ENCODE measurements around the gene FOXP2.
"Not testable (repeated sequence)": the region's sequence is repeated elsewhere in the genome, so short reads cannot be mapped to it uniquely, and the experiment has no call there.

The FOXP2 gene

GRCh38 chr7:114606100-114606499 is 191.5 kb downstream of the FOXP2 start:
- DNase-seq = no peak

GRCh38 chr7:114608822-114609221 is 194.2 kb downstream of the FOXP2 start:
- not testable (repeated sequence) for DNase-seq

GRCh38 chr7:114620208-114620607 is 205.6 kb downstream of the FOXP2 start:
- DNase-seq = no peak

- no peak for DNase-seq
Observed at GRCh38 chr7:114622221-114622620, 207.6 kb downstream of the FOXP2 start.

- DNase-seq = no peak
Observed at GRCh38 chr7:114623146-114623545, 208.5 kb downstream of the FOXP2 start.

GRCh38 chr7:114627231-114627630 is 212.6 kb downstream of the FOXP2 start:
- DNase-seq = peak; percentile 2

- no peak for DNase-seq
Observed at GRCh38 chr7:114628362-114628761, 213.7 kb downstream of the FOXP2 start.

GRCh38 chr7:114629762-114630161 is 215.1 kb downstream of the FOXP2 start:
- no peak for DNase-seq

GRCh38 chr7:114630201-114630990 is 215.8 kb downstream of the FOXP2 start:
- DNase-seq = no peak

GRCh38 chr7:114631249-114631822 is 216.7 kb downstream of the FOXP2 start:
- DNase-seq = no peak

- DNase-seq = no peak
Observed at GRCh38 chr7:114639451-114639850, 224.8 kb downstream of the FOXP2 start.

GRCh38 chr7:114644455-114644854 is 229.8 kb downstream of the FOXP2 start:
- no peak for DNase-seq

- DNase-seq = no peak
Observed at GRCh38 chr7:114645451-114645850, 230.8 kb downstream of the FOXP2 start.

GRCh38 chr7:114647518-114647917 is 232.9 kb downstream of the FOXP2 start:
- DNase-seq = no peak

GRCh38 chr7:114648117-114648516 is 233.5 kb downstream of the FOXP2 start:
- no peak for DNase-seq

- DNase-seq = no peak
Observed at GRCh38 chr7:114648680-114649079, 234.1 kb downstream of the FOXP2 start.

- no peak for DNase-seq
Observed at GRCh38 chr7:114649689-114650088, 235.1 kb downstream of the FOXP2 start.

GRCh38 chr7:114650491-114650890 is 235.9 kb downstream of the FOXP2 start:
- DNase-seq = no peak

GRCh38 chr7:114652041-114652440 is 237.4 kb downstream of the FOXP2 start:
- no peak for DNase-seq

- no peak for DNase-seq
Observed at GRCh38 chr7:114653364-114654088, 238.9 kb downstream of the FOXP2 start.

- DNase-seq = no peak
Observed at GRCh38 chr7:114656466-114656865, 241.9 kb downstream of the FOXP2 start.

- DNase-seq = no peak
Observed at GRCh38 chr7:114657279-114657678, 242.7 kb downstream of the FOXP2 start.

GRCh38 chr7:114658216-114658615 is 243.6 kb downstream of the FOXP2 start:
- DNase-seq = no peak

All from GF-D8 (cell line).